Measurements from ENCODE around the gene MYH3.

- TF ChIP-seq CTCF (IDR thresholded peaks at IDR 0.05; ENCODE audit: insufficient read depth, low read length) = no peak
- TF ChIP-seq, protein P1, sequence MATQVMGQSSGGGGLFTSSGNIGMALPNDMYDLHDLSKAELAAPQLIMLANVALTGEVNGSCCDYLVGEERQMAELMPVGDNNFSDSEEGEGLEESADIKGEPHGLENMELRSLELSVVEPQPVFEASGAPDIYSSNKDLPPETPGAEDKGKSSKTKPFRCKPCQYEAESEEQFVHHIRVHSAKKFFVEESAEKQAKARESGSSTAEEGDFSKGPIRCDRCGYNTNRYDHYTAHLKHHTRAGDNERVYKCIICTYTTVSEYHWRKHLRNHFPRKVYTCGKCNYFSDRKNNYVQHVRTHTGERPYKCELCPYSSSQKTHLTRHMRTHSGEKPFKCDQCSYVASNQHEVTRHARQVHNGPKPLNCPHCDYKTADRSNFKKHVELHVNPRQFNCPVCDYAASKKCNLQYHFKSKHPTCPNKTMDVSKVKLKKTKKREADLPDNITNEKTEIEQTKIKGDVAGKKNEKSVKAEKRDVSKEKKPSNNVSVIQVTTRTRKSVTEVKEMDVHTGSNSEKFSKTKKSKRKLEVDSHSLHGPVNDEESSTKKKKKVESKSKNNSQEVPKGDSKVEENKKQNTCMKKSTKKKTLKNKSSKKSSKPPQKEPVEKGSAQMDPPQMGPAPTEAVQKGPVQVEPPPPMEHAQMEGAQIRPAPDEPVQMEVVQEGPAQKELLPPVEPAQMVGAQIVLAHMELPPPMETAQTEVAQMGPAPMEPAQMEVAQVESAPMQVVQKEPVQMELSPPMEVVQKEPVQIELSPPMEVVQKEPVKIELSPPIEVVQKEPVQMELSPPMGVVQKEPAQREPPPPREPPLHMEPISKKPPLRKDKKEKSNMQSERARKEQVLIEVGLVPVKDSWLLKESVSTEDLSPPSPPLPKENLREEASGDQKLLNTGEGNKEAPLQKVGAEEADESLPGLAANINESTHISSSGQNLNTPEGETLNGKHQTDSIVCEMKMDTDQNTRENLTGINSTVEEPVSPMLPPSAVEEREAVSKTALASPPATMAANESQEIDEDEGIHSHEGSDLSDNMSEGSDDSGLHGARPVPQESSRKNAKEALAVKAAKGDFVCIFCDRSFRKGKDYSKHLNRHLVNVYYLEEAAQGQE (IDR thresholded peaks at IDR 0.05; ENCODE audit: insufficient replicate concordance, low read depth) = no peak
These were observed 770 bp upstream of the MYH3 start for GRCh38 chr17:10657879-10658278.
